GM21390 (cell line): ENCODE measurements around the gene CAMK2G.

ENCODE experiments used
- ATAC-seq: cut with Tn5 transposase; IDR thresholded peaks from one replicate; pipeline ENCODE4 v1.9.1; 2021; ENCODE audit not compliant: unreplicated experiment

CAMK2G gene

DNA sequence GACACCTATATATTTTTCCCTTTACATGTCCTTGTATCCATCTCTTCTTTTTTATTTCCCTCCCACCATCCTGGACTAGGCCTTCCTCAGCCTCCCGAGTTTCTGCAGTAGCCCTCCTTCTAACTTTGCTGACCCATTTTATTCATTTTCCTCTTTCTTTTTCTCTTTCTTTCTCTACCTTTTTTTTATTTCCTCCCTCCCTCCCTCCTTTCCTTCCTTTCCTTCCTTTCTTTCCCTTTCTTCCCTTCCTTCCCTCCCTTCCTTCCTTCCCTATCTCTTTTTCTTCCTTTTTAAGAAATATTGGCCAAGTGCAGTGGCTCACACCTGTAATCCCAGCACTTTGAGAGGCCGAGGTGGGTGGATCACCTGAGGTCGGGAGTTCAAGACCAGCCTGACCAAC, 9.7 kb upstream of the CAMK2G start:
- ATAC-seq, result no peak

DNA sequence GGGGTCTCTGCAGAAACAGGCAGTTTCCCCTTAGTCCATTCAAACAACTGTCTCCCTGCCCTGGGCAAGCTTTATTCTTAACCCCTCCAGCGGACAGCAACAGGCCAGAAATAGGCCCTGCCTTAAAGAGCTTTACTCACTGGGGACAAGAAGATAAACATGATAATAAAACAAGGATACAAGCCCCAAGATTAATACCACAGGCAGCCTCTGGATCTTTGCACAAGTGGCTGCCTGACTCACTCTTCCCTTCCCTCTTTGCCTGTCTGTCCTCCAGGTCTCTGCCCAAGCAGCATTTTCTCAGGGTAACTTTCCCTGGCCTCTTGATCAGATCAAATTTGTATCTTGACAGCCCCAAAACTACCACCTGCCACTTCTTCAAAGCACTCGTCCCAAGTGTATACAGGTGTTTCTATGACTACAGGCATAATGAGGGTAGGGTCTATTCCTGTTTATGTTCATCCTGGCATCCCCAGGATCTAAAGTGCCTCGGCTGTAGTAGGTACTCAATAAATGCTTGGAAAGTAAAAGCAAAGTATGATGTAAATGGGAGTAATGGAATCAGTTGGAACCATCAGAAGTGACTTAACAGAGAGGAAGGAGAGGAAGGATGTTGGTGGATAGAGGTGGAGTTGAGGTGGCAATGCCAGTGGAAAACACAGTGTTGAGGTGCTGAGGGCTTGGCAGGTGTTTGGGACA, 7.0 kb upstream of the CAMK2G start:
- ATAC-seq, result no peak

DNA sequence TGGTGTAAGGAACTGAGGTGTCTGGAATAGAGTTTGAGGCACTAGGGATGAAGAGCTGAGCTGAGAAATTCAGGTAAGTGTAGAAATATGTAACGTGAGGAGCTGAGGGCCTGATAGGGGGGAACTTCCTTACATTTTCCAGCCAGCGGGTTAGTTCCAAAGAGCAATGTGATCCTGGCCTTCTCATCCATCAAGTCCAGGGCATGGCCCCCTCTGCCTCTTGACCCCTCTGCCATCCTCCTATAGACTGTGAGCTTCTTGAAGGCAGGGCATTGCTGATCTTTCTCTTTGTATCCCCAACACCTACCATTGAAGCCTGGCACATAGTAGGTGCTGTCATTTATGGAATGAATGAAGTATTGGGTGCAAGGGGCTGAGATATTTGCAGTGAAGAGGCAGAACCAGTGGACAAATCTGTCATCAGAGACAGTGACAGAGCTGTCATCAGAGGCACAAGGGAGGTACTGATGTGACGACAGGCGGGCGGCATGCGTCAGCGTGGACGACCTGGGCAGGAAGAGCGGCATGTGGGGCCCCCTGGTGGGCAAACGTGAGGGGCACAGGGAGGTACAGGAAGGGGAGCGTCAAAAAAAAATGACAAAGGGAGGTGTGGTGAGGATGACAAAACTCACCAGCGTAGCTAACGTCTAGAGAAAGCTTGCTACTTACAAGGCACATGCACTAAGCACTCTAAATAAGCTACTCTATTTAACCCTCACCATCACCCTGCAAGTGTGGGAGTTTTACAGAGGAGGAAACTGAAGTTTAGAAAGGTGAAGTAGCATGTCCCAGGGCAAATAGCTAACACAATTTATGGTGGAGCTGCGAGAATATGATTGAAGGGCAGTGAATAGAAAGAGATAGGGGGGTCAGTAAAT, 5.2 kb upstream of the CAMK2G start:
- peak; percentile 80 for ATAC-seq

DNA sequence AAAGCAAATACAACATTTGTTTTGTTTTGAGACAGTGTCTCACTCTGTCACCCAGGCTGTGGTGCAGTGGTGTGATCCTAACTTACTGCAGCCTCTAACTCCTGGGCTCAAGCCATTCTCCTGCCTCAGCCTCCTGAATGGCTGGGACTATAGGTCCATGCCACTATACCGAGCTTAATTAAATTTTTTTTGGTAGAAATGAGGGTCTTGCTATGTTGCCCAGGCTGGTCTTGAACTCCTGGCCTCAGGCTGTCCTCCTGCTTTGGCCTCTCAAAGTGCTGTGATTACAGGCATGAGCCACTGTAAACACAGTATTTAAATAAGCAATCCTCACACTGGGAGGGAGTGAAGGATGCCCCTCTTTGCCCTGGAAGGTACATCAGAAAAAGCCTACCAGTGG, 4.0 kb upstream of the CAMK2G start:
- no peak for ATAC-seq

DNA sequence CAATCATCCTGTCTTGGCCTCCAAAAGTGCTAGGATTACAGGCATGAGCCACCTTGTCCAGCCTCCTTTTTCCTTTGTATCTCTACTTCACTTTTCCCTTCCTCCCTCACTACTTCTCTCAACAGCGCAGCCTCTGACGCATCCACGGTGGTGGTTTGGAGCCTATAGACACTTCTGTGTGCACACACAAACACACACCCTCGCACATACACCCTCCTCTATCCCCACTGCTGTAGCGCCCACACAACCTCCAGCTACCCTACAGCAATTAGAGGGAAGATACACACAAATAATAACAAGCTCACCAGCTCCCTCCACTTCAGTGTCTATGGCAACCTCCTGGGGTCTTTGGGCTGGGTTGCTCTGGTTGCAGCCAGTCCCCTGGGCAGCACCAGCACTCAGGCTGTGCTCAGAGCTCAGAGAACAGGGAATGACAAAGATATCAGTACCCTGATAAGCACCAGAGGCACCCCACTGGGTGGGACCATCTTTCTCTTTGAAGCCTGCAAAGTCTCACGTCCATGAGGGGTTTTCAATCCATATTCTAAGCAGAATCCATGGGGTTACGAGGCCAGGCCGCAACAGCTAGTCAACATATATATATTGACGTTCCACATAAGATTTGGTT, 3.3 kb upstream of the CAMK2G start:
- no peak for ATAC-seq

DNA sequence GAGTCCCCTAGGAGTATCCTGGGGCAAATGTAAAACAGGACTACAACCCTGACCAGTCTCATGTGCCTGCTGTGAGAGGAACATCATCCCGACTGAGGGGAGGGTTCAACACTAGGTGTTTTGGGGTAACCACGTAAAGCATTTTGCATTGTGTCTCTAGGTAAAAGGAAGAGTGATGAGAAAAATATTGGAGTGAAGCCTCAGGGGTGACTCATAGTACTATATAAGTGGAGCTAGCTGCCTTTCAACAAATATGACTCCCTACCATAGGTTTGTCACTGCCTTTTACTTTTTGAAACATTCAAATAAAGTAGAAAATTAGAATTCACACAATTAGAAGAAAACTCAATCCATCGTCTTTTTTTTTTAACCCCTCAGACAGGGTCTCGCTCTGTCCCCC, 2.6 kb upstream of the CAMK2G start:
- ATAC-seq, result no peak

DNA sequence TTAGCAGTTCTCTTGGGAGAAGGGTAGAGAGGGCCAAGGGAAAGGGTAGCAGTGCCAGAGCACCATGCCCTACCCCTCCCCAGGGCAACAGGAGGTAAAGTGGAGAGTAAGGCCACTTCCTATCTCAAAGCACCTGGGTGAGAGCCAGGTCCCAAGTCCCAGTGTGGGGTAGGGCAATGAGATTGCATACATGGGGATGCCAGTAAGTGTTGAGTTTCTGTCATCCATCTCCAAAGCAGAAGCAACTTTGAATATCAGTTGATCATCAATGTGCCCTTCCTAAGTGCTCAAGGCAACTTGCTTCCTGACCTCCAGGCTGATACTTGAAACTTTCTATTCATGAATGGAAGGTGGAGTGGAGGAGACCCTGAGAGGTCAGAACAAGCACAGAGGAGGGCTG, 2.2 kb upstream of the CAMK2G start:
- ATAC-seq, result no peak

DNA sequence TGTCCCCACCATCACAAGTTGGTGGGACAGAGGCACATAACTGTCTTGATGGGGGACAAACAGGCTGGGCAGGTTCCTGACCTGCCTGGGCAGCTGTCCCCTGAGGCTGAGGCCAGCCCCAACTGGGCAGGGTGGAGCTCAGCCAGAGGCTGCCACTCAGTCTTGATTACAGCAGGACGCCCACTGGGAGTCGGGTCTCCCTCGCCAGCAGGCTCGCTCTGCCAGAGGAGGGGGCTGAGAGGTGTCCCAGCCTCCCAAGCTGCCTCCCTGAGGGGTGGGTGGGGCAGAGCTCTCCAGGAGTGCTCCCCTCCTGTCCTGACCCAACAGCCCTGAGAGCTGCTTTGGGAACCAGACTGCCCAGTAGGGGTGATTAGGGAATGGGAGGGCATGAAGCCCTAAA, 1.8 kb upstream of the CAMK2G start:
- no peak for ATAC-seq

DNA sequence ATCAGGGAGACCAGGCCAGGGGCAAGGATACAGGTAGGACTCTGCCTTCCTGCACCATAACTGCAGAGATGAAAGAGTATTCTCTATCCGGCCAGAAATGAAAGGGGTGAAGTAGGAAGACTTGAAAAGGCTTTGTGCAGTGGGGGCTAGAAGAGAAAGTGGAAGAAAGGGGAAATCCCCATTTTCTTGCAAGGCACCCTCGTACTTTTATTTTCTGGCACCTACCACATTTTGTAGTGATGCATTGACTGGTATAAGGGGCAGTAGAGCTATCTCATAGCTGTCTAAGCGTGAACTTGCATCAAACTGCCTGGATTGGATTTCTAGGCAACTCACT, 752 bp upstream of the CAMK2G start:
- peak; percentile 5 for ATAC-seq

DNA sequence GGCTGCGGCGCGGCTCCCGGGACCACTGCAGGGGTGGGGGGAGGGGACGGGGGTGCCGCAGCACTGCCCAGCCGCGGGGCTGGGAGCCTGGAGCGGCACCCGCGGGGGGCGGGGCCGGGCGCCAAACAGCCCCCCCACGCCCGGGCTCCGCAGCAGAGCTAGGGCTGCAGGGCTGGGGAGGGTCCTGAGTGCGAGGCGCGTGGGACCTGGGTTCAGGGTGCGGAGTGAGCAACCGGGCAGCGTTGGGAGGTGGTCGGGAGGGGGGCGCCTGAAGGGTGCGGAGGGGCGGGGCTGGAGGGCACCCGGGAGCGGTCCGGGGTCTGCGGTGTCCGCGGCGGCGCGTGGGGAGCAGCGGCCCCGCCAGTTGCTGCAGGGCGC, 528 bp downstream of the CAMK2G start:
- ATAC-seq, result no peak

DNA sequence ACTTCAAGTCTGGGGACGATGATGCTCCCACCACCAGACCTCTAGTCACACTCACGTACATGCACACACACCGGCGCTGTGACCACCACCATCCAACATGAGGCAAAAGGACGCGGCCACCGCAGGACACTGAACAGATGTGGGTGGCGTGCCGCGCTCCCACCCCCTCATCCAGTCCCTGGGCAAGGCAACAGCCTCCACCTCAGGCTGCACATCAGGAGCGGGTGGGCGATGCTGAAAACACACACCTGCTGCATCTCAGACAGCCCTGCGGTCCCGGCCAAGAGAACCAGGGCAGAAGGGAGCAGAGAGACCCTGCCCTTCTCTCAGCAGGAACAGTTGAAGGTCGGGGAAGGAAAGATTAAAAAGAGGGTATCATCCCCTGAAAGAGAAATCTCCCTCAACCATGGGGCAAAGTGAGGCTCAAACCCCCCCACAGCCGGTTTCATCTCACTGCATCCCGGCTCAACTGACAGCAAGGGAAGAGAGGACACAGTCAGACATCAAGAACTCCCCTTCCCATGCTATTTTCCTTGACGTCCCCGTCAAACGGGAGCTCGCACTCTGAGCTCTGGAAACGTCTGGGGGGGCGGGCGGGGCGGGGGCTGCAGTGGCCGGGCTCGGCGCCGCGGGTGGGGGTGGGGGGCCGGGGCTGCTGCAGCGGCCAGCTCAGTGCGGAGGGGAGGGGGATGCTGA, 1.1 kb downstream of the CAMK2G start:
- ATAC-seq, result no peak

DNA sequence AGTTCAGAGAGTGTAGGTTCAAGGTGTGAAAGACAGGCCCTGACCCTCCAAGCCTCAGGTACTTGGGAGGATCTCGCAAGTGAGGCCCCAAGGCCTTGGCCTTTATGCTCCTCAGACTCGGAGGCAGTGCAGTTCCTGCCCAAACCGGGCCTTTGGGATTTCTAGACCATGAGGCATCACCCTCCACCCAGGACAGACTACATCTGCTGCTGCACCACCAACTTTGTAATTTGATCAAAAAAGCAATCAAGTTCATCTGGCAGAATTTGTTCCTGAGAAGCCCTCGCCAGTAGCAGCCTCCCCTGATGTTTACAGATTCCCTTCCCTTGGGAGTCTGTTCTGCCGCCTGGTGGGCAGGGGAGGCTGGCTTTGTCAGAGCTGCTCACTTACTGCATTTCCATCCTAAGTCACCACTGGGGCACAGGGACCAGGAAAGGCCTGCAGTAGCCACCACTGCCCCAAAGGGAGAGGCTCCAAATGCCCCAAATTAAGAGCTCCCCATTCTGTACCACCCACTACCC, 2.1 kb downstream of the CAMK2G start:
- ATAC-seq, result no peak

DNA sequence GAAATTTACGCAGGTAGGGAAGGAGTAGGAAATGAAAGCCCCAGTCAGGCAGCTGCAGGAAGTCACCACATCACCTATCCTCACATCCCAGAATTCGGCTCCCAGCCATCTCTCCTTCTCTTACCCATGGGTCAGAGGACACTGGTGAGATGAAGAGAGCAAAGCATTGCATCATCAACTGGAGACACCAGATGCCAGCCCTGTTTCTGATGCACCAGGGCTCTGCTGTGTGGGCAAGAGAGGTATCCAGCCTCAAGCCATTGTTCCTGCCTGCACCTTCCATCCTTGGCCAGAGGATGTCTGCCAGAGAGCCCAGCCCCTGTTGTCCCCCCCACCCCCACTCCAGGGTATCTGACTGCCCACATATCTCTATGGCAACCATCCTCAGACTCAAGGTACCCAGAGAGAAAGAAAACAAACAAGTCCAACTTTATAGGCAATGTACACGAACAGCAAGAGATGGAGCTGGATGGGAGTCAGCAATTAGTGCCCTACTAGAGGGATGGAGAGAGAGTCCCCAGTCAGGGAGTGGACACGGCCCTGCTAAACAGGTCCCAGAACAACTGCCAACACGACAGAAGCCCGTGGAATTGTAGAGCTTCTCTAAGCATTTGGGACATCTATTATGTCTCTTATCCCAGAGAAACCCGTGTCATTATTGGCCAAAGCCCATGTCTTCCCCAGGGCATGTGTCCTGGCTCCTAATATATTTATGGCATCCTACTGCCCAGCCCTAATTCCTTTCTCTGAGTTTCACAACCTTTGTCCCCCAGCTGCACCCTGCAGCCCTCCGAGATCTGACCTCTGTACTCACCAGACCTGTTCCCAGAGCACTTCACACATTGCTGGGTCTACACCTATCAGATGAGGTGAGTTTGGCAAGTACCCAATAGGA, 2.8 kb downstream of the CAMK2G start:
- no peak for ATAC-seq

DNA sequence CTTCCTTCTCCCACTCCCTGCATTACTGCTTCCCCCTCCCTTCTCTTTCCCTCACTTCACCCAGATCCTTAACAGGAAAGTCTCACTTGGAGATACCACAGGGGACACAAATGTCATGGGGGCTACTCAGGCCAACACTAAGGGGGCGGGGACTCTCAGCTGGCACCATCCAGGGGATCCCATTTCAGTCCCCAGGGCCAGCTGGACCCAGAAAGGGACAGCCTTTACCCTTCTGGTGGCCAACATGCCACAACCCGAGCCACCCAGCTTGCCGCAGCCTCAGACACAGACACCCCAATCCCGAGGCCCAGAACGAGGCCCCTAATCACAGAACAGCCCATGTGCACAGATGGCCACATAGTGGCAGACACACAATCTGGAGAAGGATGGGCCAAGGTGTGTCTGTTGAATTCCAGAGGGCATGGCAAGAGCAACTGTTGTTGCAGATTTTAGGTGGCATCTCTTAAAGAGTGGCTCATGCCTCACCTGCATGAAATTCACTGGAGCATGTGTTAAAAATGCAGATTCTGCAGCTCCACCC, 5.6 kb downstream of the CAMK2G start:
- ATAC-seq, result no peak

DNA sequence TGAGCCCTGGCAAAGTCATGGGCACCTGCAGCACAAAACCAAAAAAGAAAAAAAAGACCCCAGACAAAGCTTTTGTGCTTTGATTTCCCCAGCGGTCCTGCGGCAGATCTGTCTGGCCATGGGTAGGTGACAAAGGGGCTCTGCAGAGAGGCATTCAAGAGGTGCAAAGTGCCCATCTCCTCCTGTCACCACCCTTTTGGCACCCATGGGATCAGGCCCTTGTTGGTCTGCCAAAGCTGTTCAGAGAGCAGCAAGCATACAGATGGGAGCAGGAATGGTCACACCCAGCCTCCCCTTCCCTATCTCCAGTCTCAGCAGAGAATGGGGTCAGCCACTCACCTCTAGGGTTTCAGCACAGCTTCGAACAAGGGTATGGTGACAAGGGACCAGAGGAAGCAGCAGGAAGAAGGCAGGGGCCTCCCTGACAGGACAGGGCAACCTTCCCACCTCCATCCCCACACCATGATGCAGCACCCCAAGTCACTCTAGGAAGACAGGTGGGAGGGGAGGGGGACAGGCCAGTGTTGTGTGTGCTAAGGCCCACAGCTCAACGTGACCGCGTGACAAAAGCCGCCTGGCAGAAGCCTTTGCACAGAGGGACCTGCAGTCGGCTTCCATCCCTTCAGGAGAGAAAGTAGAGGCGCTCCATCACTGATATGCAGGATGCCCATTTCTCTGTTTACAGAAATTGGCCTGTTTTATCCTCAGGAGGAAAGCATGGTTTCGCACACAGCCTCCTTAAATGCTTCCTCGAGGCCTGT, 6.3 kb downstream of the CAMK2G start:
- no peak for ATAC-seq

DNA sequence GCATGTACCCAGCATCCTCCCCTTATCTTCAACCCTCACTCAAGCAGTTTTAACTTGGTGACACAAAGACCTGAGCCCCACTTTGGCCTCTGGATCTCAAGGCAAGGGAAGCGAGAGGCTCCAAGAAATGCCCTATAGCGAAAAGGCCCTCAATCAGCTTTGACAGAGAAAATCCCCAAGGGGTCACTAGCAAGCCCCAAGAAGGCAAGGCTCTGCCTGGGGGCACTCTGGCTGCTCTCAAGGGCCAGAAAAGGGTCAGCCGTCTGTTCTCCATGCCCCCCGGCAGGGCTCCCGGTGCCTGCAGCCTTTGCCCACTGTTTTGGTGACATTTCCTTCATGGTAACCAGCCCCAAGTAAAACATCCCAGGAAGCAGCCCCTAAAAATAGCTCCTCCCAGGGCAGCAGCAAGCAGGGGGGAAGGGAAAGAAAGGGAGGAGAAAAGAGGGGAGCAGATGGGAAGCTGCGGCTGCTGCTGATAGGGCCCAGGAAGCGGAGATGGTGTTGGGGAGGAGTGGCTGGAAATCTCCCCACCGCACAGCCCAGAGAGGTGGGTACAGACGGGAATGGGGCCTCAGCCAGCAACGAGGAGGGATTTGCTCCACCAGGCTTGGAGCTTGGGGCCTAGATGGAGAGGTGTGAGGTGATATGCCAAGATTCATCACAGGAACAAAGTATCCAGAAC, 7.1 kb downstream of the CAMK2G start:
- ATAC-seq, result no peak

DNA sequence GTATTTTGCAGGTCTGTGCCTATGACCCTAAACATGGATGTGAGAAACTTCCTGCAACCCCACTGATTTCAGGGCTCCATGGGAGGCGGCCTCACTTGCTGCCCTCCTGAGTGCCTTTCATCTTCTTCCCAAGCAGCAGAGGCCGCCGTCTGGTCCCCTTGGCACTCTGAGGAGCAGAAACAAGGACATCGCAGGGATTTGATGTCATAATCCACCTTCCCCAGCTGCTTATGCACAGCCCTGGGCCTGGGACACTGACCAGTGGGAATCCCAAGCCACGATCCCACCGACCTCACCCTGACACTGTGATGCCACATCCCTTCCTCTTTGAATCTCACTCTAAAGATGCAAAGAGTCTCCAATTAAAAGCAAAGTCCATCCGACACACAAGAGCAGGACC, 7.7 kb downstream of the CAMK2G start:
- ATAC-seq, result no peak

DNA sequence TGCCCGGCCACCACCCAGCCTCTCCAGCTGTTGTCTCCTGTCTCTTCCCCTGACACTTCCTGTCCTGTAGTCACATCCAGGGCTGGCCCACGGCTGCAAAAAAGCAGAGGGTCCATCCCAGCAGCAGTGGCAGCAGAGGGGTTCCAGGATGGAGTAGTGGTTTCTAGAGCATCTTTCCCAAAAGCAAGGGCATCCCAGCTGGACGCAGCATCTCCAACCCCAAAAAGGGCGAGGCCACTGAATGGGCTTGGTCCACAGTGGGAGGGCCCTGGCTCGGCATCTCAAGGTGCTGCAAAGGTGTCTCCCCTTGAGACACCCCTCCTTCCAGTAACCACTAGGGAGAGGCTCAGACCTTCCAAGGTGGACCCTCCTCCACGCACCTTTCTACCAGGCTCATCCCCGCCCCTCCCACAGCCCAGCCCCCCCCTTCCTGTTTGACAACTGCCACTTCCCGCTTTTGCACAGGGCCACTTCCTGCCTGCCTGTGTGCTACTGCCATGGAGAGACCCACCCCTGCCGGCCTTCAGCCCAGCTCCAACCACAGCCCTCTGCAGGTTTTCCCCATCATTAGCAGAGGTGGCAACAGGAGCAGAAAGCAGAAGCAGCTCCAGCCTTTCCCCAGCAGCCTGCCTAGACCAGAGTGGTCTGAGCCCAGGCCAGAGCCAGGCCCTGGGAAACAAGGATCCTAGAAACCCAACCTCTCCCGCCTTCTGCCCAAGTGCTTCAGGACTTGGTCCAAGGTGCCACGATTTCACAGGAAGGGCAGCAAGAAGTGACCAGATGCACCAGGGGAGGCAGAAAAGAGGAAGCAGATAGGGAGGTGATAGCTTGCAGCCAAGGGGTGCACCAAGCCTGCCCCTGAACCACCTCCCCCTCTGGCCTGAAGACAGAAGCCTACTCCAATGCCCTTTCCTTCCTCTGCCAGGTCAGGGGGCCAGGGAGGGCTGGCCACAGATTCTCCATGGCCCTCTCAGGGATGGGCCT, 8.6 kb downstream of the CAMK2G start:
- peak; percentile 80 for ATAC-seq
